H1 (cell line): ENCODE results near the gene KCNA2. TPM values are rescaled to one million over a fixed set of nuclear protein-coding genes. Genes with fewer than 3 reads are reported as not detected.

Source experiments
- EZH2 ChIP-seq: fragments of 200-600 bp; sonication (generic); IDR thresholded peaks from 2 replicates; pipeline ENCODE4 v1.7.1; 2012; ENCODE audit warnings: low read depth, mild to moderate bottlenecking, moderate library complexity, low read length, inconsistent platforms; ENCODE audit not compliant: severe bottlenecking
- HDAC6 ChIP-seq: IDR thresholded peaks from one replicate; pipeline ENCODE4 v1.7.1; 2012; ENCODE audit warnings: low read depth, mild to moderate bottlenecking, inconsistent platforms, low read length, moderate library complexity
- POLR2A ChIP-seq, 2 experiments: IDR thresholded peaks; 1 replicate in 1 of 2; 2 replicates in 1 of 2; pipeline ENCODE4 v1.6.1; 2011; ENCODE audit warnings: low read depth in 2 of 2, low read length in 2 of 2, mild to moderate bottlenecking in 2 of 2; ENCODE audit errors: control extremely low read depth in 1 of 2
- RFX5 ChIP-seq: IDR thresholded peaks from 2 replicates; pipeline ENCODE4 v1.6.1; 2011; ENCODE audit warnings: low read depth, low read length, improper control_type of control experiment, borderline replicate concordance
- TCF12 ChIP-seq: IDR thresholded peaks from 2 replicates; pipeline ENCODE4 v1.6.1; 2011; ENCODE audit warnings: low read depth, mild to moderate bottlenecking, low read length
- polyA plus RNA-seq, 7 experiments: library from polyadenylated mRNA; depleted of rRNA in 3 of 7; stranded (reverse) in 5 of 7; unstranded in 2 of 7; fragments of >200 nt in 5 of 7; fragments of 200-250 nt in 2 of 7; gene quantifications; 1 replicate in 5 of 7; 2 replicates in 1 of 7; 4 replicates in 1 of 7; pipeline versions ENCODE4 v1.2.1 to v1.2.3, GENCODE V29; 2011 to 2013; ENCODE audit warnings: missing spikeins in 2 of 7, mixed read lengths in 2 of 7
- total RNA-seq: library from RNA; stranded (reverse); fragmentation: NEBNext Ultra II Directional; extraction: Animal tissue kit (Norgen Biotek cat#: 25700); gene quantifications from 2 replicates; pipeline ENCODE4 v1.2.1, GENCODE V29; 2021

Gene KCNA2
- total and polyA plus RNA-seq, 2 of the 8 experiments (the other 6 are each of a cell fraction or from before 2014, with no cell fraction given) = 0.26 to 0.78 TPM

DNA sequence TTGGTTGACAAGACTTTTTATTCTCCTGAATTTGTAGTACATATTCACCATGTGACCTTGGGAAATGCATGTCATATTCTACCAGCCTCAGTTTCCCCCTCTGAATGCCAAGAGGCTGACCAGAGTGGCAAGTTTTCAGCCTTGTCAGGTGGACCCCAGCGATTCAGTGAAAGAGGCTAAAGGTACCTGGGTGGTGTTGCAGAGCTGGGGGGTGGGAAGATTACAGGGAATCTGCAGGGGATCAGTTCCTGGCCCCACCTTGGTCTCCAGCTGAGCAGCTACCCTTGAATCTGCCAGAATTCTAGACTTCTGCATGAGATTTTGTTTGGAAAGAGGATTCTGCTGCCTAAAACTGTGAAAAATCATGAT, 27.9 kb upstream of the KCNA2 start (continued):
- no peak for TF ChIP-seq EZH2
- TF ChIP-seq RFX5 = no peak
- TF ChIP-seq TCF12 = no peak
- TF ChIP-seq POLR2A (IDR thresholded peaks at IDR 0.05; ENCODE audit: control extremely low read depth in 1 of 2, low read depth in 2 of 2, low read length in 2 of 2) = no peak
- no peak for TF ChIP-seq HDAC6
